ENCODE measurements around the gene AGMAT. TPM values are rescaled to one million over a fixed set of nuclear protein-coding genes. Genes with fewer than 3 reads are reported as not detected.

Gene AGMAT
- total RNA-seq (2014; rRNA removed; shearing (Covaris generic)), result 2.0 and 2.6 TPM in 2 replicates

- in situ Hi-C loops (cut with HindIII; ENCODE audit: low sequenced_read_pairs), result loop anchor here (25.0 kb wide), 1 partner anchor 153 kb away; the partner anchor contains the start of genes SLC25A34 and TMEM82
- DNase-seq (ENCODE audit: low spot score), result no peak
These were observed at the start of gene AGMAT for GRCh38 chr1:15584489-15585363. TSS of gene AGMAT (minus strand) at chr1:15585051. CDS start at chr1:15584967, 84 bp downstream.

- in situ Hi-C loops (cut with HindIII; ENCODE audit: low sequenced_read_pairs), result no loop called here
- DNase-seq (ENCODE audit: low spot score), result no peak
These were observed 49.0 kb upstream of the AGMAT start for GRCh38 chr1:15633756-15634420.

- in situ Hi-C loops (cut with HindIII; ENCODE audit: low sequenced_read_pairs), result no loop called here
- DNase-seq (ENCODE audit: low spot score), result no peak
These were observed 43.2 kb upstream of the AGMAT start for GRCh38 chr1:15628003-15628402.

GRCh38 chr1:15627343-15627988, 42.6 kb upstream of the AGMAT start:
- in situ Hi-C loops (cut with HindIII; ENCODE audit: low sequenced_read_pairs), result no loop called here

GRCh38 chr1:15626269-15626950, 41.6 kb upstream of the AGMAT start:
- in situ Hi-C loops (cut with HindIII; ENCODE audit: low sequenced_read_pairs), result no loop called here

More at GRCh38 chr1:15627343-15627988, 42.6 kb upstream of the AGMAT start:
- DNase-seq (ENCODE audit: low spot score), result no peak

GRCh38 chr1:15625056-15625917, 40.4 kb upstream of the AGMAT start:
- peak; percentile 46 for DNase-seq (ENCODE audit: low spot score)
- in situ Hi-C loops (cut with HindIII; ENCODE audit: low sequenced_read_pairs), result no loop called here

More at GRCh38 chr1:15626269-15626950, 41.6 kb upstream of the AGMAT start:
- DNase-seq (ENCODE audit: low spot score), result no peak

- in situ Hi-C loops (cut with HindIII; ENCODE audit: low sequenced_read_pairs), result no loop called here
- no peak for DNase-seq (ENCODE audit: low spot score)
These were observed 39.4 kb upstream of the AGMAT start for GRCh38 chr1:15624133-15624714.

GRCh38 chr1:15623435-15623834, 38.6 kb upstream of the AGMAT start:
- in situ Hi-C loops (cut with HindIII; ENCODE audit: low sequenced_read_pairs), result no loop called here
- no peak for DNase-seq (ENCODE audit: low spot score)

GRCh38 chr1:15622712-15623373, 38.0 kb upstream of the AGMAT start:
- DNase-seq (ENCODE audit: low spot score), result no peak
- in situ Hi-C loops (cut with HindIII; ENCODE audit: low sequenced_read_pairs), result no loop called here

- in situ Hi-C loops (cut with HindIII; ENCODE audit: low sequenced_read_pairs), result no loop called here
These were observed 37.1 kb upstream of the AGMAT start for GRCh38 chr1:15621975-15622374.

GRCh38 chr1:15620902-15621682, 36.2 kb upstream of the AGMAT start:
- DNase-seq (ENCODE audit: low spot score), result no peak
- in situ Hi-C loops (cut with HindIII; ENCODE audit: low sequenced_read_pairs), result no loop called here

More at GRCh38 chr1:15621975-15622374, 37.1 kb upstream of the AGMAT start:
- DNase-seq (ENCODE audit: low spot score), result no peak

GRCh38 chr1:15620155-15620545, 35.3 kb upstream of the AGMAT start:
- in situ Hi-C loops (cut with HindIII; ENCODE audit: low sequenced_read_pairs), result no loop called here
- no peak for DNase-seq (ENCODE audit: low spot score)

GRCh38 chr1:15618655-15619525, 34.0 kb upstream of the AGMAT start:
- in situ Hi-C loops (cut with HindIII; ENCODE audit: low sequenced_read_pairs), result no loop called here
- DNase-seq (ENCODE audit: low spot score), result no peak

GRCh38 chr1:15618077-15618654, 33.3 kb upstream of the AGMAT start:
- no peak for DNase-seq (ENCODE audit: low spot score)
- in situ Hi-C loops (cut with HindIII; ENCODE audit: low sequenced_read_pairs), result no loop called here

Data from G401 (cell line).